Parathyroid adenoma (tissue), 2 donors: ENCODE results near the gene USP28.

Experiments used
- H2AFZ ChIP-seq: fragments of 300-600 bp; sonication (generic); one replicate; pipeline ENCODE4 v1.7.0; 2017; ENCODE audit warnings: antibody characterized with exemption, mild to moderate bottlenecking
- H3K27ac ChIP-seq: fragments of 300-600 bp; sonication (generic); one replicate; pipeline ENCODE4 v1.7.0; 2017
- H3K27me3 ChIP-seq: fragments of 300-600 bp; sonication (generic); one replicate; pipeline ENCODE4 v1.7.0; 2017; ENCODE audit warnings: low read length; ENCODE audit not compliant: control insufficient read depth, insufficient read depth
- H3K36me3 ChIP-seq: fragments of 300-600 bp; sonication (generic); one replicate; pipeline ENCODE4 v1.7.0; 2017; ENCODE audit warnings: low read length; ENCODE audit not compliant: control insufficient read depth, insufficient read depth
- H3K4me1 ChIP-seq: fragments of 300-600 bp; sonication (generic); one replicate; pipeline ENCODE4 v1.7.0; 2017; ENCODE audit warnings: control low read depth
- H3K4me2 ChIP-seq: fragments of 300-600 bp; sonication (generic); one replicate; pipeline ENCODE4 v1.7.0; 2017; ENCODE audit warnings: low read length
- H3K4me3 ChIP-seq: fragments of 300-600 bp; sonication (generic); one replicate; pipeline ENCODE4 v1.7.0; 2017; ENCODE audit warnings: low read depth, low read length
- H3K79me2 ChIP-seq: fragments of 300-600 bp; sonication (generic); one replicate; pipeline ENCODE4 v1.7.0; 2017; ENCODE audit warnings: control low read depth
- H3K9ac ChIP-seq: fragments of 300-600 bp; sonication (generic); one replicate; pipeline ENCODE4 v1.7.0; 2017; ENCODE audit warnings: mild to moderate bottlenecking
- H3K9me3 ChIP-seq: fragments of 300-600 bp; sonication (generic); one replicate; pipeline ENCODE4 v1.7.0; 2017; ENCODE audit warnings: low read length; ENCODE audit not compliant: control insufficient read depth
- TF ChIP-seq, protein P1 (sequence below): fragments of 300-600 bp; sonication (generic); IDR thresholded peaks from one replicate; pipeline ENCODE4 v1.7.0; 2017; ENCODE audit warnings: antibody characterized with exemption, mild to moderate bottlenecking
- donor health status: primary hyperparathyroidism.

The USP28 gene

GRCh38 chr11:113847111-113847510, 28.3 kb downstream of the USP28 start:
- no peak overlapping the region for H3K27ac ChIP-seq
- H3K4me3 ChIP-seq, result no peak overlapping the region
- H3K27me3 ChIP-seq, result no peaks in the 10 kb centered on the region
- no peaks in the 10 kb centered on the region for H3K4me1 ChIP-seq
- no peak overlapping the region for H2AFZ ChIP-seq
- H3K9ac ChIP-seq, result no peak overlapping the region
- no peaks in the 10 kb centered on the region for H3K9me3 ChIP-seq
- no peaks in the 10 kb centered on the region for H3K79me2 ChIP-seq
- H3K4me2 ChIP-seq, result no peak overlapping the region
- no peaks in the 10 kb centered on the region for H3K36me3 ChIP-seq
- TF ChIP-seq, protein P1, sequence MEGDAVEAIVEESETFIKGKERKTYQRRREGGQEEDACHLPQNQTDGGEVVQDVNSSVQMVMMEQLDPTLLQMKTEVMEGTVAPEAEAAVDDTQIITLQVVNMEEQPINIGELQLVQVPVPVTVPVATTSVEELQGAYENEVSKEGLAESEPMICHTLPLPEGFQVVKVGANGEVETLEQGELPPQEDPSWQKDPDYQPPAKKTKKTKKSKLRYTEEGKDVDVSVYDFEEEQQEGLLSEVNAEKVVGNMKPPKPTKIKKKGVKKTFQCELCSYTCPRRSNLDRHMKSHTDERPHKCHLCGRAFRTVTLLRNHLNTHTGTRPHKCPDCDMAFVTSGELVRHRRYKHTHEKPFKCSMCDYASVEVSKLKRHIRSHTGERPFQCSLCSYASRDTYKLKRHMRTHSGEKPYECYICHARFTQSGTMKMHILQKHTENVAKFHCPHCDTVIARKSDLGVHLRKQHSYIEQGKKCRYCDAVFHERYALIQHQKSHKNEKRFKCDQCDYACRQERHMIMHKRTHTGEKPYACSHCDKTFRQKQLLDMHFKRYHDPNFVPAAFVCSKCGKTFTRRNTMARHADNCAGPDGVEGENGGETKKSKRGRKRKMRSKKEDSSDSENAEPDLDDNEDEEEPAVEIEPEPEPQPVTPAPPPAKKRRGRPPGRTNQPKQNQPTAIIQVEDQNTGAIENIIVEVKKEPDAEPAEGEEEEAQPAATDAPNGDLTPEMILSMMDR, result no peak

DNA sequence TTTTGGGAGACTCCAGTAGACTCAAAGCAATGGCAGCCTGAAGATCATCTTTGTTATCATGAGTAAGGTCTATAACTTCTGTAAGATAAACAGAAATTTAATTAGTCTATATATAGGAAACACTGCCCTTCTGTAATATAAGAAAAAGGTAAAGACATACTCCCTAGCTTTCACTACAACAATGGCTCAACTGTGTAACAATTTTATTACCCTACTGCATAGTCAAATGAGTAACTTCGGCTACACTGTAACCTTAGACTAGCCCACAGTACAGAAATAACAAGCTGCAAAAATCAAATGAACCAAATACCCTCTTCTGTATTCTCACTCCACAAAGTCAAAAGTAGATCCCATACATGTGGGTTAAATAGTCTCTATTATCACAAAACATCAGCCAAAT, 33.7 kb downstream of the USP28 start:
- no peak overlapping the region for H3K4me3 ChIP-seq
- H3K9ac ChIP-seq, result no peak overlapping the region
- H3K79me2 ChIP-seq, result no peaks in the 10 kb centered on the region
- H3K9me3 ChIP-seq, result no peaks in the 10 kb centered on the region
- no peak overlapping the region for H3K4me2 ChIP-seq
- H3K27me3 ChIP-seq, result no peaks in the 10 kb centered on the region
- H2AFZ ChIP-seq, result no peak overlapping the region
- H3K27ac ChIP-seq, result no peak overlapping the region
- peaks cover 2% of the 10 kb centered on the region for H3K4me1 ChIP-seq
- H3K36me3 ChIP-seq, result no peaks in the 10 kb centered on the region
- TF ChIP-seq, protein P1, result no peak

GRCh38 chr11:113840932-113841664, 34.3 kb downstream of the USP28 start:
- TF ChIP-seq, protein P1, result no peak
- peaks cover 2% of the 10 kb centered on the region for H3K4me1 ChIP-seq
- H2AFZ ChIP-seq, result no peak overlapping the region
- H3K9me3 ChIP-seq, result no peaks in the 10 kb centered on the region
- H3K4me3 ChIP-seq, result no peak overlapping the region
- no peak overlapping the region for H3K4me2 ChIP-seq
- no peaks in the 10 kb centered on the region for H3K36me3 ChIP-seq
- no peaks in the 10 kb centered on the region for H3K27me3 ChIP-seq
- H3K79me2 ChIP-seq, result no peaks in the 10 kb centered on the region
- H3K27ac ChIP-seq, result no peak overlapping the region
- H3K9ac ChIP-seq, result no peak overlapping the region

DNA sequence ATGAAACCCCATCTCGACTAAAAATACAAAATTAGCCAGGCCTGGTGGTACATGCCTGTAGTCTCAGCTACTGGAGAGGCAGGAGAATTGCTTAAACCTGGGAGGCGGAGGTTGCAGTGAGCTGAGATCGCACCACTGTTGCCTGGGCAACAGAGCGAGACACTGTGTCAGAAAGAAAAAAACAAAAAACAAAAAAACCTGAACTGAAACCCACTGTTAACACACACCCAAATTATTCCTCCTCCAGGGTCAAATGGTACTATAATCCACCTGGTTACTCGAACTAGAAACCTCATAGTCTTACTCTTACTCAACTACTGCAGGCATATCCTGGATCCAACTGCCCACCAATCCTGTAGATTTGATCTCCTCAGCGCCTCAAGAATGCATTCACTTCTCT, 35.5 kb downstream of the USP28 start:
- no peak overlapping the region for H3K9ac ChIP-seq
- no peak overlapping the region for H2AFZ ChIP-seq
- no peak overlapping the region for H3K4me3 ChIP-seq
- no peaks in the 10 kb centered on the region for H3K27me3 ChIP-seq
- H3K9me3 ChIP-seq, result no peaks in the 10 kb centered on the region
- H3K4me2 ChIP-seq, result no peak overlapping the region
- H3K36me3 ChIP-seq, result no peaks in the 10 kb centered on the region
- H3K4me1 ChIP-seq, result peaks cover 2% of the 10 kb centered on the region
- TF ChIP-seq, protein P1, result no peak
- no peaks in the 10 kb centered on the region for H3K79me2 ChIP-seq
- H3K27ac ChIP-seq, result no peak overlapping the region

DNA sequence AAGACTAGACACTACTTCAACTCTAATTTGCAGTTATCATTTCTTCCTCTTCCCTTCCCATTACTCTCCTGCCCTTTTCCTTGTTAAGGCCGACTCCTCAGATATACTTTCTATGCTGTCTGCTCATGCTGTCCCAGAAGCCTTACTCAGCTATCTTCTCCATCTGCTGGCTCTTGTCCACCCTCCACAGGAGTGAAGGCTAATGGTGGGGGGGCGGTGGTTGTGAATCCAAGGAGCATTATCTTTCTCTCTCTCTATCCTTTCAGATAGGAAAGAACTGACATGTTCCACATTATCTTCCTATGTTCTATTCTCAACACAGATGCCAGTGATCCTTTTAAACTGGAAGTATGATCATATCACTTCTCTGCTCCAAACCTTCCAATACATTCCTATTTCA, 37.4 kb downstream of the USP28 start:
- H3K79me2 ChIP-seq, result no peaks in the 10 kb centered on the region
- no peak overlapping the region for H3K9ac ChIP-seq
- no peak overlapping the region for H3K4me3 ChIP-seq
- no peak overlapping the region for H3K27ac ChIP-seq
- H3K36me3 ChIP-seq, result no peaks in the 10 kb centered on the region
- TF ChIP-seq, protein P1, result no peak
- no peaks in the 10 kb centered on the region for H3K9me3 ChIP-seq
- no peak overlapping the region for H2AFZ ChIP-seq
- H3K4me2 ChIP-seq, result no peak overlapping the region
- H3K4me1 ChIP-seq, result peaks cover 2% of the 10 kb centered on the region
- no peaks in the 10 kb centered on the region for H3K27me3 ChIP-seq
